Lung (tissue), 12 donors: ENCODE results near the gene HOXB3. TPM values are rescaled to one million over a fixed set of nuclear protein-coding genes. Genes with fewer than 3 reads are reported as not detected.
A peak's percentile ranks its signal among the peaks of the same experiment; 100 is the strongest.

ENCODE experiments used
- ATAC-seq: fragments of 200-7000 bp; cut with Tn5 transposase; one replicate; pipeline ENCODE4 v1.9.1; 2020; ENCODE audit warnings: moderate number of reproducible peaks; ENCODE audit not compliant: insufficient read depth, low FRiP score
- DNase-seq, 3 donors: peaks; one replicate each; pipeline ENCODE4 v3.0.0-alpha.2; 2013 to 2017
- H3K27ac ChIP-seq, 2 donors: one replicate each; pipeline ENCODE4 v1.5.1; 2013; ENCODE audit warnings: mild to moderate bottlenecking in 2 of 2, moderate library complexity in 2 of 2, control low read depth in 1 of 2, inconsistent platforms in 1 of 2, low read depth in 1 of 2, low read length in 1 of 2
- H3K27me3 ChIP-seq, 3 donors: one replicate each; pipeline ENCODE4 v1.5.1; 2013; ENCODE audit warnings: low read length in 2 of 3; ENCODE audit not compliant: control insufficient read depth in 3 of 3, insufficient read depth in 3 of 3
- H3K36me3 ChIP-seq, 4 donors: one replicate each; pipeline ENCODE4 v1.5.1; 2013; ENCODE audit warnings: low read length in 4 of 4, mild to moderate bottlenecking in 1 of 4, moderate library complexity in 1 of 4; ENCODE audit not compliant: control insufficient read depth in 4 of 4, insufficient read depth in 4 of 4
- H3K4me1 ChIP-seq, 5 donors: one replicate each; pipeline ENCODE4 v1.5.1; 2013; ENCODE audit warnings: low read length in 5 of 5, mild to moderate bottlenecking in 2 of 5, moderate library complexity in 1 of 5; ENCODE audit not compliant: control insufficient read depth in 5 of 5, insufficient read depth in 5 of 5
- H3K4me3 ChIP-seq: one replicate; pipeline ENCODE4 v1.5.1; 2013; ENCODE audit warnings: mild to moderate bottlenecking, control low read depth, moderate library complexity
- H3K9ac ChIP-seq, 2 donors: one replicate each; pipeline ENCODE4 v1.5.1; 2013; ENCODE audit warnings: low read length in 2 of 2, control low read depth in 1 of 2; ENCODE audit not compliant: insufficient read depth in 1 of 2
- H3K9me3 ChIP-seq, 4 donors: one replicate each; pipeline ENCODE4 v1.5.1; 2013; ENCODE audit warnings: low read length in 3 of 4, mild to moderate bottlenecking in 1 of 4, moderate library complexity in 1 of 4; ENCODE audit not compliant: control insufficient read depth in 4 of 4, insufficient read depth in 3 of 4
- WGBS, 2 donors: extraction: QIAGEN DNeasy Blood & Tissue Kit; methylation state at CpG; one replicate each; pipeline ENCODE4 v1.1.7; 2013; 5-methylcytosine and 5-hydroxymethylcytosine counted together
- polyA plus RNA-seq, 2 donors: library from polyadenylated mRNA; stranded (reverse); fragments of 200-250 nt; gene quantifications; one replicate each; pipeline ENCODE4 v1.2.1, GENCODE V29; 2013
- total RNA-seq, 2 donors: library from RNA; depleted of rRNA in 1 of 2; stranded (reverse); fragments of >200 nt in 1 of 2; gene quantifications; one replicate each; pipeline ENCODE4 v1.2.1, GENCODE V29; 2014 to 2021
- TF ChIP-seq, protein P1 (sequence below): IDR thresholded peaks from 2 replicates; pipeline ENCODE4 v1.5.1; 2012; ENCODE audit warnings: mild to moderate bottlenecking; ENCODE audit errors: control extremely low read depth, extremely low read depth
- donor health status: control.
- donor health status: control.
- donor health status: Bipolar disorder and iron deficiency.
- donor health status: healthy.
- donor health status: DM: yes; HTN: yes; CAD: no.

The HOXB3 gene
- total and polyA plus RNA-seq, 4 donors: 1.9 to 21.1 (median 6.7) TPM

- H3K9ac ChIP-seq: peak overlapping the region; percentile 68 to 95
- no peaks in the 10 kb centered on the region for H3K9me3 ChIP-seq
- H3K36me3 ChIP-seq: peaks cover 0 to 19% (median 2%) of the 10 kb centered on the region in 4 donors
- peak overlapping the region; percentile 33 for H3K4me3 ChIP-seq
- peak; percentile 88 to 93 (median 90) for DNase-seq
- 2 to 5% methylated on average over 27 to 35 of the region's 36 CpGs for WGBS, 2 donors
- ATAC-seq: peak; percentile 14
- TF ChIP-seq, protein P1, sequence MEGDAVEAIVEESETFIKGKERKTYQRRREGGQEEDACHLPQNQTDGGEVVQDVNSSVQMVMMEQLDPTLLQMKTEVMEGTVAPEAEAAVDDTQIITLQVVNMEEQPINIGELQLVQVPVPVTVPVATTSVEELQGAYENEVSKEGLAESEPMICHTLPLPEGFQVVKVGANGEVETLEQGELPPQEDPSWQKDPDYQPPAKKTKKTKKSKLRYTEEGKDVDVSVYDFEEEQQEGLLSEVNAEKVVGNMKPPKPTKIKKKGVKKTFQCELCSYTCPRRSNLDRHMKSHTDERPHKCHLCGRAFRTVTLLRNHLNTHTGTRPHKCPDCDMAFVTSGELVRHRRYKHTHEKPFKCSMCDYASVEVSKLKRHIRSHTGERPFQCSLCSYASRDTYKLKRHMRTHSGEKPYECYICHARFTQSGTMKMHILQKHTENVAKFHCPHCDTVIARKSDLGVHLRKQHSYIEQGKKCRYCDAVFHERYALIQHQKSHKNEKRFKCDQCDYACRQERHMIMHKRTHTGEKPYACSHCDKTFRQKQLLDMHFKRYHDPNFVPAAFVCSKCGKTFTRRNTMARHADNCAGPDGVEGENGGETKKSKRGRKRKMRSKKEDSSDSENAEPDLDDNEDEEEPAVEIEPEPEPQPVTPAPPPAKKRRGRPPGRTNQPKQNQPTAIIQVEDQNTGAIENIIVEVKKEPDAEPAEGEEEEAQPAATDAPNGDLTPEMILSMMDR: no peak
- H3K4me1 ChIP-seq: peaks cover 0 to 31% (median 3%) of the 10 kb centered on the region in 5 donors
- H3K27me3 ChIP-seq: peaks cover 0 to 51% (median 5%) of the 10 kb centered on the region in 3 donors
- H3K27ac ChIP-seq: peak overlapping the region; percentile 50 to 71
These were observed 48.4 kb downstream of the HOXB3 start for GRCh38 chr17:48541577-48542113.

- Histone ChIP-seq H3K9me3 (no peaks in the 10 kb centered on the region), H3K27me3 (peaks cover 0 to 46% (median 5%) of the 10 kb centered on the region in 3 donors), H3K27ac (peak overlapping the region; percentile 50 to 71), H3K4me1 (peaks cover 0 to 25% (median 3%) of the 10 kb centered on the region in 5 donors), H3K36me3 (peaks cover 0 to 19% (median 2%) of the 10 kb centered on the region in 4 donors), H3K4me3 (no peak overlapping the region), H3K9ac (peak overlapping the region; percentile 25 to 82)
- TF ChIP-seq, protein P1: no peak
- DNase-seq: peak in 2 of 3 donors; percentile 39 to 61
- ATAC-seq: no peak
- 28 to 29% methylated on average over 12 of the region's 12 CpGs for WGBS, 2 donors
These were observed 48.9 kb downstream of the HOXB3 start for GRCh38 chr17:48541036-48541576.

GRCh38 chr17:48540213-48540612 lies 49.8 kb downstream of the HOXB3 start:
- Histone ChIP-seq H3K36me3 (peaks cover 0 to 19% (median 2%) of the 10 kb centered on the region in 4 donors), H3K4me1 (peaks cover 0 to 16% (median 3%) of the 10 kb centered on the region in 5 donors), H3K9ac (peak overlapping the region in 1 of 2 donors; percentile 82), H3K4me3 (no peak overlapping the region), H3K27ac (no peak overlapping the region), H3K9me3 (no peaks in the 10 kb centered on the region), H3K27me3 (peaks cover 0 to 39% (median 5%) of the 10 kb centered on the region in 3 donors)
- DNase-seq (peak in 2 of 3 donors; percentile 51 to 53), ATAC-seq (no peak)
- TF ChIP-seq, protein P1: no peak
- WGBS, 2 donors: 91 to 92% methylated on average over 1 of the region's 1 CpG
